Measurements from ENCODE around the gene IGLON5.

Gene IGLON5

GRCh38 chr19:51318687-51319648 is 7.5 kb downstream of the IGLON5 start:
- no peak for DNase-seq

- DNase-seq: no peak
Observed at GRCh38 chr19:51319649-51320279, 8.3 kb downstream of the IGLON5 start.

GRCh38 chr19:51320280-51320657 is 8.8 kb downstream of the IGLON5 start:
- no peak for DNase-seq

- DNase-seq: no peak
Observed at GRCh38 chr19:51321799-51322198, 10.4 kb downstream of the IGLON5 start.

GRCh38 chr19:51323481-51324166 is 12.2 kb downstream of the IGLON5 start:
- DNase-seq: no peak

- DNase-seq: no peak
Observed at GRCh38 chr19:51324167-51324481, 12.7 kb downstream of the IGLON5 start.

- no peak for DNase-seq
Observed at GRCh38 chr19:51325161-51325976, 13.9 kb downstream of the IGLON5 start.

- no peak for DNase-seq
Observed at GRCh38 chr19:51326216-51327065, 15.0 kb downstream of the IGLON5 start.

GRCh38 chr19:51327066-51328001 is 15.9 kb downstream of the IGLON5 start:
- DNase-seq: no peak

GRCh38 chr19:51329411-51329810 is 18.0 kb downstream of the IGLON5 start:
- DNase-seq: no peak

GRCh38 chr19:51330366-51330765 is 18.9 kb downstream of the IGLON5 start:
- no peak for DNase-seq

GRCh38 chr19:51331193-51331592 is 19.7 kb downstream of the IGLON5 start:
- no peak for DNase-seq

GRCh38 chr19:51331716-51332115 is 20.3 kb downstream of the IGLON5 start:
- no peak for DNase-seq

GRCh38 chr19:51333836-51334460 is 22.5 kb downstream of the IGLON5 start:
- DNase-seq: peak; percentile 69

GRCh38 chr19:51337141-51337860 is 25.9 kb downstream of the IGLON5 start:
- DNase-seq: no peak

- no peak for DNase-seq
Observed at GRCh38 chr19:51337861-51338562, 26.6 kb downstream of the IGLON5 start.

- peak; percentile 70 for DNase-seq
Observed at GRCh38 chr19:51338563-51339312, 27.3 kb downstream of the IGLON5 start.

GRCh38 chr19:51339313-51339686 is 27.9 kb downstream of the IGLON5 start:
- no peak for DNase-seq
